ENCODE measurements around the gene AIFM3.
A peak's percentile ranks its signal among the peaks of the same experiment; 100 is the strongest.
"Not testable (repeated sequence)": the region's sequence is repeated elsewhere in the genome, so short reads cannot be mapped to it uniquely, and the experiment has no call there.

The AIFM3 gene

GRCh38 chr22:20966883-20967696, at the start of gene AIFM3:
TSS of gene AIFM3 (plus strand) at chr22:20967255. CDS start at chr22:20967945, 690 bp downstream.
- Histone ChIP-seq H3K27ac (ENCODE audit: low read depth, low read length) (no peak within 1 kb of the TSS), H3K9ac (ENCODE audit: low read length) (no peak within 1 kb of the TSS), H3K4me3 (ENCODE audit: low read depth, low read length) (peak within 1 kb of the TSS; percentile 34; the same call in 1 of the 2 replicates)

GRCh38 chr22:20918663-20919218, 48.3 kb upstream of the AIFM3 start:
- no peaks in the 10 kb centered on the region for H3K36me3 ChIP-seq (ENCODE audit: control insufficient read depth, insufficient read depth, low read length)
- peak overlapping the region; percentile 50; the same call in 1 of the 2 replicates for H3K27ac ChIP-seq (ENCODE audit: low read depth, low read length)

More at GRCh38 chr22:20966883-20967696, at the start of gene AIFM3:
- Histone ChIP-seq H3K27me3 (ENCODE audit: control insufficient read depth, insufficient read depth, low read length) (peaks cover 88% of the 10 kb centered on the region), H3K4me1 (ENCODE audit: control insufficient read depth, insufficient read depth, low read length) (peaks cover 13% of the 10 kb centered on the region), H3K9me3 (ENCODE audit: control insufficient read depth, insufficient read depth, low read depth, low read length) (no peaks in the 10 kb centered on the region), H3K36me3 (ENCODE audit: control insufficient read depth, insufficient read depth, low read length) (no peaks in the 10 kb centered on the region)

GRCh38 chr22:20919718-20920117, 47.3 kb upstream of the AIFM3 start:
- peak overlapping the region; percentile 65 for H3K9ac ChIP-seq (ENCODE audit: low read length)
- peak overlapping the region; percentile 99 for H3K4me3 ChIP-seq (ENCODE audit: low read depth, low read length)

More at GRCh38 chr22:20918663-20919218, 48.3 kb upstream of the AIFM3 start:
- H3K27me3 ChIP-seq (ENCODE audit: control insufficient read depth, insufficient read depth, low read length) = no peaks in the 10 kb centered on the region
- peak overlapping the region; percentile 99 for H3K4me3 ChIP-seq (ENCODE audit: low read depth, low read length)
- peaks cover 15% of the 10 kb centered on the region; the same call in 1 of the 2 replicates for H3K4me1 ChIP-seq (ENCODE audit: control insufficient read depth, insufficient read depth, low read length)
- H3K9ac ChIP-seq (ENCODE audit: low read length) = peak overlapping the region; percentile 92
- H3K9me3 ChIP-seq (ENCODE audit: control insufficient read depth, insufficient read depth, low read depth, low read length) = no peaks in the 10 kb centered on the region

GRCh38 chr22:20920881-20921203, 46.2 kb upstream of the AIFM3 start:
- Histone ChIP-seq H3K4me1 (ENCODE audit: control insufficient read depth, insufficient read depth, low read length) (peaks cover 21% of the 10 kb centered on the region), H3K27ac (ENCODE audit: low read depth, low read length) (no peak overlapping the region), H3K4me3 (ENCODE audit: low read depth, low read length) (peak overlapping the region; percentile 99), H3K9ac (ENCODE audit: low read length) (peak overlapping the region; percentile 2), H3K9me3 (ENCODE audit: control insufficient read depth, insufficient read depth, low read depth, low read length) (no peaks in the 10 kb centered on the region), H3K27me3 (ENCODE audit: control insufficient read depth, insufficient read depth, low read length) (no peaks in the 10 kb centered on the region), H3K36me3 (ENCODE audit: control insufficient read depth, insufficient read depth, low read length) (peaks cover 2% of the 10 kb centered on the region; the same call in 1 of the 2 replicates)

More at GRCh38 chr22:20919718-20920117, 47.3 kb upstream of the AIFM3 start:
- H3K4me1 ChIP-seq (ENCODE audit: control insufficient read depth, insufficient read depth, low read length) = peaks cover 15% of the 10 kb centered on the region; the same call in 1 of the 2 replicates
- H3K27me3 ChIP-seq (ENCODE audit: control insufficient read depth, insufficient read depth, low read length) = no peaks in the 10 kb centered on the region
- no peaks in the 10 kb centered on the region for H3K9me3 ChIP-seq (ENCODE audit: control insufficient read depth, insufficient read depth, low read depth, low read length)
- peaks cover 2% of the 10 kb centered on the region; the same call in 1 of the 2 replicates for H3K36me3 ChIP-seq (ENCODE audit: control insufficient read depth, insufficient read depth, low read length)
- no peak overlapping the region for H3K27ac ChIP-seq (ENCODE audit: low read depth, low read length)

GRCh38 chr22:20922141-20922751, 44.8 kb upstream of the AIFM3 start:
- Histone ChIP-seq H3K27ac (ENCODE audit: low read depth, low read length) (no peak overlapping the region), H3K9me3 (ENCODE audit: control insufficient read depth, insufficient read depth, low read depth, low read length) (no peaks in the 10 kb centered on the region), H3K4me1 (ENCODE audit: control insufficient read depth, insufficient read depth, low read length) (peaks cover 30% of the 10 kb centered on the region), H3K36me3 (ENCODE audit: control insufficient read depth, insufficient read depth, low read length) (peaks cover 2% of the 10 kb centered on the region; the same call in 1 of the 2 replicates), H3K9ac (ENCODE audit: low read length) (no peak overlapping the region), H3K27me3 (ENCODE audit: control insufficient read depth, insufficient read depth, low read length) (no peaks in the 10 kb centered on the region), H3K4me3 (ENCODE audit: low read depth, low read length) (no peak overlapping the region)

- no peaks in the 10 kb centered on the region for H3K9me3 ChIP-seq (ENCODE audit: control insufficient read depth, insufficient read depth, low read depth, low read length)
- H3K9ac ChIP-seq (ENCODE audit: low read length) = no peak overlapping the region
- no peak overlapping the region for H3K27ac ChIP-seq (ENCODE audit: low read depth, low read length)
- peaks cover 19% of the 10 kb centered on the region for H3K4me1 ChIP-seq (ENCODE audit: control insufficient read depth, insufficient read depth, low read length)
- H3K4me3 ChIP-seq (ENCODE audit: low read depth, low read length) = no peak overlapping the region
- peaks cover 9% of the 10 kb centered on the region for H3K36me3 ChIP-seq (ENCODE audit: control insufficient read depth, insufficient read depth, low read length)
- H3K27me3 ChIP-seq (ENCODE audit: control insufficient read depth, insufficient read depth, low read length) = no peaks in the 10 kb centered on the region
Observed at GRCh38 chr22:20926243-20926642, 40.8 kb upstream of the AIFM3 start.

- Histone ChIP-seq H3K27me3 (ENCODE audit: control insufficient read depth, insufficient read depth, low read length) (no peaks in the 10 kb centered on the region), H3K4me3 (ENCODE audit: low read depth, low read length) (no peak overlapping the region), H3K9ac (ENCODE audit: low read length) (no peak overlapping the region), H3K9me3 (ENCODE audit: control insufficient read depth, insufficient read depth, low read depth, low read length) (no peaks in the 10 kb centered on the region), H3K27ac (ENCODE audit: low read depth, low read length) (no peak overlapping the region), H3K36me3 (ENCODE audit: control insufficient read depth, insufficient read depth, low read length) (peaks cover 18% of the 10 kb centered on the region), H3K4me1 (ENCODE audit: control insufficient read depth, insufficient read depth, low read length) (peaks cover 16% of the 10 kb centered on the region)
Observed at GRCh38 chr22:20927940-20928572, 39.0 kb upstream of the AIFM3 start.

- no peak overlapping the region for H3K9ac ChIP-seq (ENCODE audit: low read length)
- H3K36me3 ChIP-seq (ENCODE audit: control insufficient read depth, insufficient read depth, low read length) = peaks cover 20% of the 10 kb centered on the region
- H3K9me3 ChIP-seq (ENCODE audit: control insufficient read depth, insufficient read depth, low read depth, low read length) = no peaks in the 10 kb centered on the region
- no peak overlapping the region for H3K4me3 ChIP-seq (ENCODE audit: low read depth, low read length)
- peaks cover 16% of the 10 kb centered on the region for H3K4me1 ChIP-seq (ENCODE audit: control insufficient read depth, insufficient read depth, low read length)
- H3K27ac ChIP-seq (ENCODE audit: low read depth, low read length) = no peak overlapping the region
- H3K27me3 ChIP-seq (ENCODE audit: control insufficient read depth, insufficient read depth, low read length) = no peaks in the 10 kb centered on the region
Observed at GRCh38 chr22:20928573-20928967, 38.5 kb upstream of the AIFM3 start.

- Histone ChIP-seq H3K9me3 (ENCODE audit: control insufficient read depth, insufficient read depth, low read depth, low read length) (no peaks in the 10 kb centered on the region), H3K27me3 (ENCODE audit: control insufficient read depth, insufficient read depth, low read length) (no peaks in the 10 kb centered on the region), H3K4me1 (ENCODE audit: control insufficient read depth, insufficient read depth, low read length) (peaks cover 16% of the 10 kb centered on the region), H3K9ac (ENCODE audit: low read length) (no peak overlapping the region), H3K4me3 (ENCODE audit: low read depth, low read length) (no peak overlapping the region), H3K27ac (ENCODE audit: low read depth, low read length) (no peak overlapping the region), H3K36me3 (ENCODE audit: control insufficient read depth, insufficient read depth, low read length) (peaks cover 31% of the 10 kb centered on the region)
Observed at GRCh38 chr22:20930004-20930403, 37.1 kb upstream of the AIFM3 start.

GRCh38 chr22:20930435-20930834, 36.6 kb upstream of the AIFM3 start:
- H3K4me3 ChIP-seq (ENCODE audit: low read depth, low read length); H3K9me3 ChIP-seq (ENCODE audit: control insufficient read depth, insufficient read depth, low read depth, low read length); H3K9ac ChIP-seq (ENCODE audit: low read length); H3K27me3 ChIP-seq (ENCODE audit: control insufficient read depth, insufficient read depth, low read length); H3K27ac ChIP-seq (ENCODE audit: low read depth, low read length): not testable (repeated sequence)
- peaks cover 35% of the 10 kb centered on the region for H3K36me3 ChIP-seq (ENCODE audit: control insufficient read depth, insufficient read depth, low read length)
- H3K4me1 ChIP-seq (ENCODE audit: control insufficient read depth, insufficient read depth, low read length) = peaks cover 13% of the 10 kb centered on the region
